ENCODE data around the gene ACLY. TPM values are rescaled to one million over a fixed set of nuclear protein-coding genes. Genes with fewer than 3 reads are reported as not detected.
A peak's percentile ranks its signal among the peaks of the same experiment; 100 is the strongest.
"Not testable (repeated sequence)": the region's sequence is repeated elsewhere in the genome, so short reads cannot be mapped to it uniquely, and the experiment has no call there.

The ACLY gene
- total RNA-seq, 1 donor: 159 TPM

DNA sequence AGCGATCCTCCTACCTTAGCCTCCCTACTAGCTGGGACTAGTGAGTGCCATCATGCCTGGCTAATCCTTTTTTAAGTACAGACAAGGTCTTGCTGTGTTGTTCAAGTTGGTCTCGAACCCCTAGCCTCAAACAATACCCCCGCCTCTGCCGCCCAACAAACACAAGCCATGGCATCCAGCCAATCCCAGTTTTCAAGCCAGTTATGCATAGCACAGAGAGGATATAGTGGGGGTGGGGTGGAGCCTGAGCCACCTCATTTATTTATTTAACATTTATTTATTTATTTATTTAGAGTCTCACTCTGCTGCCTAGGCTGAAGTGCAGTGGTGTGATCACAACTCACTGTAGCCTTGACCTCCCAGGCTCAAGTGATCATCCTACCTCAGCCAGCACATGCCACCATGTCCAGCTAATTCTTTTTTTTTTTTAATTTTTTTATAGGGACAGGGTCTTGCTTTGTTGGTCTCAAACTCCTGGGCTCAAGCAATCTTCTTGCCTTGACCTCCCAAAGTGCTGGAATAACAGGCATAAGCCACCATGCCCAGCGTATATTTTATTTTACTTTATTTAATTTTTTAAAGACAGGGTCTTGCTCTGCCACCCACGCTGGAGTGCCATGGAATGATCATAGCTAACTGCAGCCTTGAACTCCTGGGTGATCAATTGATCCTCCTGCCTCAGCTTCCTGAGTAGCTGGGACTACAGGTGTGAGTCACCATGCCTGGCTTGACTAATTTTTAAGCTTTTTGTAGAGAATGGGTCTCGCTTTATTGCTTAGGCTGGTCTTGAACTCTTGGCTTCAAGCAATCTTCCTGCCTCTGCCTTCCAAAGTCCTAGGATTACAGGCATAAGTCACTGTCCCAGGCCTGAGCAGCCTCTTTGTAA lies 27.4 kb downstream of the ACLY start:
- DNase-seq (ENCODE audit: low read depth): no peak
- TF ChIP-seq, protein P1, sequence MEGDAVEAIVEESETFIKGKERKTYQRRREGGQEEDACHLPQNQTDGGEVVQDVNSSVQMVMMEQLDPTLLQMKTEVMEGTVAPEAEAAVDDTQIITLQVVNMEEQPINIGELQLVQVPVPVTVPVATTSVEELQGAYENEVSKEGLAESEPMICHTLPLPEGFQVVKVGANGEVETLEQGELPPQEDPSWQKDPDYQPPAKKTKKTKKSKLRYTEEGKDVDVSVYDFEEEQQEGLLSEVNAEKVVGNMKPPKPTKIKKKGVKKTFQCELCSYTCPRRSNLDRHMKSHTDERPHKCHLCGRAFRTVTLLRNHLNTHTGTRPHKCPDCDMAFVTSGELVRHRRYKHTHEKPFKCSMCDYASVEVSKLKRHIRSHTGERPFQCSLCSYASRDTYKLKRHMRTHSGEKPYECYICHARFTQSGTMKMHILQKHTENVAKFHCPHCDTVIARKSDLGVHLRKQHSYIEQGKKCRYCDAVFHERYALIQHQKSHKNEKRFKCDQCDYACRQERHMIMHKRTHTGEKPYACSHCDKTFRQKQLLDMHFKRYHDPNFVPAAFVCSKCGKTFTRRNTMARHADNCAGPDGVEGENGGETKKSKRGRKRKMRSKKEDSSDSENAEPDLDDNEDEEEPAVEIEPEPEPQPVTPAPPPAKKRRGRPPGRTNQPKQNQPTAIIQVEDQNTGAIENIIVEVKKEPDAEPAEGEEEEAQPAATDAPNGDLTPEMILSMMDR (IDR thresholded peaks at IDR 0.05; ENCODE audit: insufficient read depth, low read length): no peak
- H3K4me3 ChIP-seq (ENCODE audit: low read depth, low read length): no peak overlapping the region

DNA sequence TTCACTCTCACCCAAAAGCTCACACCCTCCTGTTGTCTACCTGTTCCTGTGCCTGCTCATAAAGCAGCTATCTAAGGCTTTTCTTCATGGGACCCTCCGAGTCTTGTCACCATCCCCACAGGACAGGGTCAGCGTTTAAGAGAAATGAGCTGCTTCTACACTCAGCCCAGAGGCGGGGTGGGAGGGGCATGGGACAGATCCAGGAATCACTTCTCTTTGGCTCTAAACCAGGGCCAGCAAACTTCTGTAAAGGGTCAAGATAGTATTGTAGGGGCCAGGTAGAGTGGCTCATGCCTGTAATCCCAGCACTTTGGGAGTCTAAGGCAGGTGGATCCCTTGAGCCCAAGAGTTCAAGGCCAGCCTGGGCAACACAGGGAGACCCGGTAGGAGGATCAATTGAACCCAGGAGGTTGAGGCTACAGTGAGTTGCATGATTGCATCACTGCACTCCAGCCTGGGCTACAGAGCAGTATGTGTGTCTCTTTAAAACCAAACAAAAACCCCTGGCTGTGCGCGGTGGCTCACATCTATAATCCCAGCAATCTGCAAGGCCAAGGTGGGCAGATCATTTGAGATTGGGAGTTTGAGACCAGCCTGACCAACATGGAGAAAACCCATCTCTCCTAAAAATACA lies 30.3 kb downstream of the ACLY start:
- TF ChIP-seq, protein P1 (IDR thresholded peaks at IDR 0.05; ENCODE audit: insufficient read depth, low read length): no peak
- no peak for DNase-seq (ENCODE audit: low read depth)
- H3K4me3 ChIP-seq (ENCODE audit: low read depth, low read length): no peak overlapping the region

DNA sequence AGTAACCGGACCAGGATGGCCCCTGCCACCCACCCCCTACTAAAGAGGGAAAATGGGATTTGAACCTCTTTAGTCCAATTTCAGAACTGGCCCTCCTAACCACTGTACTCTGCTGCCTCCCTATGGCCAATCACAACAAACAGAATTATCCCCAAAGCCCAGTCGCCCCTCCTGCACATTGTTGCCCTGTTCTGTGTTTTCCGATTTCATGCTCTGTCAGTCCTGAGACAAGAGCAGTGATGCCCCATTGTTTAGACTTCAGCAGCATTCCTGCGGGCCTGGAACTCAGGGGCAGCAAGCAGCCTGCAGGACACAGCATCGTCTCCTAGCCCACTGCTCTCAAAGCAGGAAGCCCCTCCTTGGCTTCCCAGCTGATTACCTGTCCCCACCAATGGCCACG lies 33.0 kb downstream of the ACLY start:
- TF ChIP-seq, protein P1 (IDR thresholded peaks at IDR 0.05; ENCODE audit: insufficient read depth, low read length): peak; percentile 8
- H3K4me3 ChIP-seq (ENCODE audit: low read depth, low read length): no peak overlapping the region
- DNase-seq (ENCODE audit: low read depth): no peak

DNA sequence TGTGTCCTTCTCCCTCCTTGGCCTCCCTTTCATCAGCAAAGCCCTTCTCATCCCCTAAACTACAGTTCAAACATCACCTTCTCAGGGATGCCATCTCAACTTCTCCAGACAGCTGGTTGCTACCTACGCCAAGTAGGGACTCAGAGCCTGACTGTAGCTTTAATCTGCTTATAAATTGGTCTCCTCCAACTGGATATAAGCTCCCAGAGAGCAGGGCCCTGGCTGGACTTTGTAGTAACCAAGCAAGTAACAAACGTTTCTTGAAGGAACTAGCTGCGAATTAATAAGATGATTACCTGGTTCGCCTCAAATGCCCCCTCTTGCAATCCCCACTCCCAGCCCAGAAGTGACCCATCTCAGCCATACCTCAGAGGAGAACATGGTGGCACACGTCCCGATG lies 36.0 kb downstream of the ACLY start:
- TF ChIP-seq, protein P1 (IDR thresholded peaks at IDR 0.05; ENCODE audit: insufficient read depth, low read length): no peak
- DNase-seq (ENCODE audit: low read depth): no peak
- H3K4me3 ChIP-seq (ENCODE audit: low read depth, low read length): no peak overlapping the region

DNA sequence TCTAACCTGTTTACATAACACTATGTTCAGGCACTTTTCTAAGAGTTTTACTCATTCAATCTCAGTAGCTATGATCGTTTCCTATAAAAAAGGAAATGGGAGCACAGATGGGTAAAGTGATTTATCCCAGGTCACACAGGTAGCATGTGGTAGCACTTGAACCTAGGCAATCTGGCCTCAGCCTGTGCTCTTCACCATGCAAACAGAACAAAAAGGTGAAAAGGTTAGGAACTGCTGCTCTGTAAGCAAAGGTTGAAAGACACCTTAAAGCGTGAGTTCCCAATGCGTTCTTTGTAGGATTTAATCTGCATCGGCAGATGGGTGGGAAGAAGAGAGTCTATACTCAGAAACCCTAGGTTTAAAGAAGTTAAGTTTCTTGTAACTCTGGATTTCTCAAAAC lies 38.6 kb downstream of the ACLY start:
- H3K4me3 ChIP-seq (ENCODE audit: low read depth, low read length): no peak overlapping the region
- TF ChIP-seq, protein P1 (IDR thresholded peaks at IDR 0.05; ENCODE audit: insufficient read depth, low read length): no peak
- no peak for DNase-seq (ENCODE audit: low read depth)

DNA sequence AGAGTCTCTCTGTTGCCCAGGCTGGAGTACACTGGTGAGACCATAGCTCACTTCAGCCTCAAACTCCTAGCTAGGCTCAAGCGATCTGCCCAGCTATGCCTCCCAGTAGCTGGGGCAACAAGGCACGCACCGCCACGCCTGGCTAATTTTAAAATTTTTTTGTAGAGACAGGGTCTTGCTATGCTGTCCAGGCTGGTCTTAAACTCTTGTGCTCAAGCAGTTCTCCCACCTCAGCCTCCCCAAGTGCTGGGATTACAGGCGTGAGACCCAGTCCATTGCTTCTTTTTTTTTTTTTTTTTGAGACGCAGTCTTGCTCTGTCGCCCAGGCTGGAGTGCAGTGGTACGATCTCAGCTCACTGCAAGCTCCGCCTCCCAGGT lies 44.5 kb downstream of the ACLY start:
- not testable (repeated sequence) for DNase-seq (ENCODE audit: low read depth)

DNA sequence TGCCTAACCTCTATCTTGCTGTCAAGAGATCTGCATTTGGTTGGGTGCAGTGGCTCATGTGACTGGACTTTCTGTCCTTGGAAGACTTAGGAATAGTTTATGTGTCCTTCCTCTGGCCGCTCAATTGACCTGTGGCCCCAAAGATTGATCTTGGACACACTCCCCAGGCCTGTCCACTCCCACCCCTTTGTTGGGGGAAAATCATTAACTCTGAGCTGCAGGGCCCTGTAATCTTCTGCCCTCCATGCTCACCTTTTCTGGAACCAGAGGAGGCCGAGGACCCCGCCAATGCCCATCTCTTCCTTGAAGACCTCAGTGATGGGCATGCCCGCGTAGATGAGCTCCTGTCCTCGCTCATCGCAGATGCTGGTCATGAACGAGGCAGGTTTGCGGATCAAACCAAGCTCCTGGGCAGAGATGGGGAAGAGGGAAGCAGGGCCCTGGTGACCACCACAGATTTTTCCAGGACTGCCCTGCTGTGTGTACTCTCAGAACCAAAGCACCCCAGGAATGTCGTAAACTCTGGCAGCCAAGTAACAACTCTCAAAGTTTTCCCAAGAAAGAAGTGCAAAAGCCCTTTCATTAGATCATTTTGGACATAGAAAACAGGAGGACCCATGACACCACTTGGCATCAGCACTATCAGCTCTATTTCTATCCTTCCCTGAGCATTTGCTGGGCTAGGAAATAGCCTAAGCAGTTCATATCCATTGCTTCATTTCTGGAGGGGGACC lies 45.0 kb downstream of the ACLY start:
- no peak overlapping the region for H3K4me3 ChIP-seq (ENCODE audit: low read depth, low read length)
- no peak for DNase-seq (ENCODE audit: low read depth)
- TF ChIP-seq, protein P1 (IDR thresholded peaks at IDR 0.05; ENCODE audit: insufficient read depth, low read length): no peak

More for the DNA sequence above, 44.5 kb downstream of the ACLY start:
- H3K4me3 ChIP-seq (ENCODE audit: low read depth, low read length): not testable (repeated sequence)
